ENCODE results near the gene RAB11FIP4. TPM values are rescaled to one million over a fixed set of nuclear protein-coding genes. Genes with fewer than 3 reads are reported as not detected.
A peak's percentile ranks its signal among the peaks of the same experiment; 100 is the strongest.

The RAB11FIP4 gene
- total and polyA plus RNA-seq, 2 of the 13 experiments (the other 11 are each of a cell fraction or from before 2014, with no cell fraction given): 28.0 to 89.3 TPM

DNA sequence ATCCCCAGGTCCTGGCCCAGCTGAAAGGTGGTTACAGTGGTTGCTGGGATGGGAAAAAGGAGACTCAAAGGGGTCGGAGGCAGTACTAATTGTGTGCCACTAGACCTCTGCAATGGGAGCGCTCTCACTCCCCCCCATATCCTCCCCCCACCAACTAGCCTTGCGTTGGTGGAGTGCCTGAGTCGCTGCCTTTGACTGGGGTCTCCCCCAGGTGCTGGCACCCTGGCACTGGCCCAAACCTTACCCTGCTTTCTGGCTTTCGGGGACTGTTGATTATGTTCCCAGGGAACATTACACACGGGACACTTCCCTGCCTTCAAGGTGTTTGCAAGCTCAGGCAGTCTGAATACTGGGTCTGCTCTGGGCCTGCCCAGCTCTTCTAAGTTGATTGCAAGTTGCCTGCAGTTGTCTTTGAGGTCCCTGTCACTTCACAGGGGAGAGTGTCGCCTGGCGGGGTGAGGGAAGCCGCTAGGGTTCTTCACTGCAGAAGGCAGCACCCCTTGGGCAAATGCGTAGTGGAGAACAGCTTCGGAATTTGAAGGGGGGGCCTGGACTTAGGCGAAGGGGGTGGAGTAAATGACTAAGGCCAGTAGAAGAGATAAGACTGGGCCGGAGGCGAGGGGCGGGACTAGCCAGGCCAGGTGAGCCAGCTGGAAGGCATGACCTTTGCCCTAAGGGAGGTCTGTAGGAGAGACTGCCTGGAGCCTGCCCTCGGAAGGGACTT lies 98.0 kb downstream of the RAB11FIP4 start (continued):
- TF ChIP-seq HNF4G (IDR thresholded peaks at IDR 0.05; ENCODE audit: borderline replicate concordance, low read depth, low read length) (peak; percentile 81), HNF4G (CRISPR knock-in tag; IDR thresholded peaks at IDR 0.05; ENCODE audit: borderline replicate concordance, low read depth) (no peak; the same call in 1 of the 2 replicates), MEIS2 (CRISPR knock-in tag; IDR thresholded peaks at IDR 0.05) (0 out of 2 replicates have a peak, but pooled peaks have one; percentile 3), FOXC1 (CRISPR knock-in tag; IDR thresholded peaks at IDR 0.05; ENCODE audit: borderline replicate concordance) (0 out of 2 replicates have a peak, but pooled peaks have one; percentile 34), MAZ (IDR thresholded peaks at IDR 0.05; ENCODE audit: borderline replicate concordance, low read depth, low read length) (0 out of 2 replicates have a peak, but pooled peaks have one; percentile 19), MAZ (CRISPR knock-in tag; IDR thresholded peaks at IDR 0.05; ENCODE audit: low read depth) (no peak), ZNF773 (CRISPR knock-in tag; IDR thresholded peaks at IDR 0.05; ENCODE audit: borderline replicate concordance) (no peak), HDAC2 (CRISPR knock-in tag; IDR thresholded peaks at IDR 0.05) (peak; percentile 44; the same call in 1 of the 2 replicates), MZF1 (CRISPR knock-in tag; IDR thresholded peaks at IDR 0.05; ENCODE audit: borderline replicate concordance) (no peak), CCDC6 (CRISPR knock-in tag; IDR thresholded peaks at IDR 0.05) (no peak), NR2F2 (IDR thresholded peaks at IDR 0.05; ENCODE audit: borderline replicate concordance, low read depth) (peak; percentile 33; the same call in 1 of the 2 replicates), ATAD3A (CRISPR knock-in tag; IDR thresholded peaks at IDR 0.05) (no peak), TMF1 (CRISPR knock-in tag; IDR thresholded peaks at IDR 0.05; ENCODE audit: low read depth) (no peak)
- TF ChIP-seq, protein P1, sequence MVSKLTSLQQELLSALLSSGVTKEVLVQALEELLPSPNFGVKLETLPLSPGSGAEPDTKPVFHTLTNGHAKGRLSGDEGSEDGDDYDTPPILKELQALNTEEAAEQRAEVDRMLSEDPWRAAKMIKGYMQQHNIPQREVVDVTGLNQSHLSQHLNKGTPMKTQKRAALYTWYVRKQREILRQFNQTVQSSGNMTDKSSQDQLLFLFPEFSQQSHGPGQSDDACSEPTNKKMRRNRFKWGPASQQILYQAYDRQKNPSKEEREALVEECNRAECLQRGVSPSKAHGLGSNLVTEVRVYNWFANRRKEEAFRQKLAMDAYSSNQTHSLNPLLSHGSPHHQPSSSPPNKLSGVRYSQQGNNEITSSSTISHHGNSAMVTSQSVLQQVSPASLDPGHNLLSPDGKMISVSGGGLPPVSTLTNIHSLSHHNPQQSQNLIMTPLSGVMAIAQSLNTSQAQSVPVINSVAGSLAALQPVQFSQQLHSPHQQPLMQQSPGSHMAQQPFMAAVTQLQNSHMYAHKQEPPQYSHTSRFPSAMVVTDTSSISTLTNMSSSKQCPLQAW (CRISPR knock-in tag; IDR thresholded peaks at IDR 0.05): peak; percentile 71
- TF ChIP-seq, protein P2, sequence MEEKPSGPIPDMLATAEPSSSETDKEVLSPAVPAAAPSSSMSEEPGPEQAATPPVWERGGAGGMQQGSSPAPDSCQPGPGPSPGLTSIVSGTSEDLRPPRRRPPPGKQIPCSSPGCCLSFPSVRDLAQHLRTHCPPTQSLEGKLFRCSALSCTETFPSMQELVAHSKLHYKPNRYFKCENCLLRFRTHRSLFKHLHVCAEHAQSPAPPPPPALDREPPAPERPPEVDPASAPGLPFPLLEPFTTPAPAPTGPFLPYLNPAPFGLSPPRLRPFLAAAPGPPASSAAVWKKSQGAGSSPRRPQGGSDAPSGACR (CRISPR knock-in tag; IDR thresholded peaks at IDR 0.05): peak; percentile 73; the same call in 1 of the 2 replicates
- TF ChIP-seq, protein P3, sequence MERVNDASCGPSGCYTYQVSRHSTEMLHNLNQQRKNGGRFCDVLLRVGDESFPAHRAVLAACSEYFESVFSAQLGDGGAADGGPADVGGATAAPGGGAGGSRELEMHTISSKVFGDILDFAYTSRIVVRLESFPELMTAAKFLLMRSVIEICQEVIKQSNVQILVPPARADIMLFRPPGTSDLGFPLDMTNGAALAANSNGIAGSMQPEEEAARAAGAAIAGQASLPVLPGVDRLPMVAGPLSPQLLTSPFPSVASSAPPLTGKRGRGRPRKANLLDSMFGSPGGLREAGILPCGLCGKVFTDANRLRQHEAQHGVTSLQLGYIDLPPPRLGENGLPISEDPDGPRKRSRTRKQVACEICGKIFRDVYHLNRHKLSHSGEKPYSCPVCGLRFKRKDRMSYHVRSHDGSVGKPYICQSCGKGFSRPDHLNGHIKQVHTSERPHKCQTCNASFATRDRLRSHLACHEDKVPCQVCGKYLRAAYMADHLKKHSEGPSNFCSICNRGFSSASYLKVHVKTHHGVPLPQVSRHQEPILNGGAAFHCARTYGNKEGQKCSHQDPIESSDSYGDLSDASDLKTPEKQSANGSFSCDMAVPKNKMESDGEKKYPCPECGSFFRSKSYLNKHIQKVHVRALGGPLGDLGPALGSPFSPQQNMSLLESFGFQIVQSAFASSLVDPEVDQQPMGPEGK (CRISPR knock-in tag; IDR thresholded peaks at IDR 0.05): peak; percentile 83
- TF ChIP-seq, protein P4, sequence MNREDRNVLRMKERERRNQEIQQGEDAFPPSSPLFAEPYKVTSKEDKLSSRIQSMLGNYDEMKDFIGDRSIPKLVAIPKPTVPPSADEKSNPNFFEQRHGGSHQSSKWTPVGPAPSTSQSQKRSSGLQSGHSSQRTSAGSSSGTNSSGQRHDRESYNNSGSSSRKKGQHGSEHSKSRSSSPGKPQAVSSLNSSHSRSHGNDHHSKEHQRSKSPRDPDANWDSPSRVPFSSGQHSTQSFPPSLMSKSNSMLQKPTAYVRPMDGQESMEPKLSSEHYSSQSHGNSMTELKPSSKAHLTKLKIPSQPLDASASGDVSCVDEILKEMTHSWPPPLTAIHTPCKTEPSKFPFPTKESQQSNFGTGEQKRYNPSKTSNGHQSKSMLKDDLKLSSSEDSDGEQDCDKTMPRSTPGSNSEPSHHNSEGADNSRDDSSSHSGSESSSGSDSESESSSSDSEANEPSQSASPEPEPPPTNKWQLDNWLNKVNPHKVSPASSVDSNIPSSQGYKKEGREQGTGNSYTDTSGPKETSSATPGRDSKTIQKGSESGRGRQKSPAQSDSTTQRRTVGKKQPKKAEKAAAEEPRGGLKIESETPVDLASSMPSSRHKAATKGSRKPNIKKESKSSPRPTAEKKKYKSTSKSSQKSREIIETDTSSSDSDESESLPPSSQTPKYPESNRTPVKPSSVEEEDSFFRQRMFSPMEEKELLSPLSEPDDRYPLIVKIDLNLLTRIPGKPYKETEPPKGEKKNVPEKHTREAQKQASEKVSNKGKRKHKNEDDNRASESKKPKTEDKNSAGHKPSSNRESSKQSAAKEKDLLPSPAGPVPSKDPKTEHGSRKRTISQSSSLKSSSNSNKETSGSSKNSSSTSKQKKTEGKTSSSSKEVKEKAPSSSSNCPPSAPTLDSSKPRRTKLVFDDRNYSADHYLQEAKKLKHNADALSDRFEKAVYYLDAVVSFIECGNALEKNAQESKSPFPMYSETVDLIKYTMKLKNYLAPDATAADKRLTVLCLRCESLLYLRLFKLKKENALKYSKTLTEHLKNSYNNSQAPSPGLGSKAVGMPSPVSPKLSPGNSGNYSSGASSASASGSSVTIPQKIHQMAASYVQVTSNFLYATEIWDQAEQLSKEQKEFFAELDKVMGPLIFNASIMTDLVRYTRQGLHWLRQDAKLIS (CRISPR knock-in tag; IDR thresholded peaks at IDR 0.05): no peak
- TF ChIP-seq, protein P5, sequence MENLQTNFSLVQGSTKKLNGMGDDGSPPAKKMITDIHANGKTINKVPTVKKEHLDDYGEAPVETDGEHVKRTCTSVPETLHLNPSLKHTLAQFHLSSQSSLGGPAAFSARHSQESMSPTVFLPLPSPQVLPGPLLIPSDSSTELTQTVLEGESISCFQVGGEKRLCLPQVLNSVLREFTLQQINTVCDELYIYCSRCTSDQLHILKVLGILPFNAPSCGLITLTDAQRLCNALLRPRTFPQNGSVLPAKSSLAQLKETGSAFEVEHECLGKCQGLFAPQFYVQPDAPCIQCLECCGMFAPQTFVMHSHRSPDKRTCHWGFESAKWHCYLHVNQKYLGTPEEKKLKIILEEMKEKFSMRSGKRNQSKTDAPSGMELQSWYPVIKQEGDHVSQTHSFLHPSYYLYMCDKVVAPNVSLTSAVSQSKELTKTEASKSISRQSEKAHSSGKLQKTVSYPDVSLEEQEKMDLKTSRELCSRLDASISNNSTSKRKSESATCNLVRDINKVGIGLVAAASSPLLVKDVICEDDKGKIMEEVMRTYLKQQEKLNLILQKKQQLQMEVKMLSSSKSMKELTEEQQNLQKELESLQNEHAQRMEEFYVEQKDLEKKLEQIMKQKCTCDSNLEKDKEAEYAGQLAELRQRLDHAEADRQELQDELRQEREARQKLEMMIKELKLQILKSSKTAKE (CRISPR knock-in tag; IDR thresholded peaks at IDR 0.05; ENCODE audit: borderline replicate concordance): peak; percentile 50; the same call in 1 of the 2 replicates

Data from HepG2 (cell line).